Left hindlimb (tissue), 1 donor: Measurements from ENCODE around the gene P2RY8.
"Not testable (repeated sequence)": the region's sequence is repeated elsewhere in the genome, so short reads cannot be mapped to it uniquely, and the experiment has no call there.

Source experiments
- DNase-seq: peaks from one replicate; pipeline ENCODE4 v3.0.0-alpha.2; 2018

The P2RY8 gene

GRCh38 chrX:1462596-1463251, 74.3 kb downstream of the P2RY8 start:
- DNase-seq, result no peak

GRCh38 chrX:1462110-1462509, 74.9 kb downstream of the P2RY8 start:
- no peak for DNase-seq

- no peak for DNase-seq
These were observed 81.1 kb downstream of the P2RY8 start for GRCh38 chrX:1455948-1456280.

- DNase-seq, result peak; percentile 89
These were observed 82.8 kb downstream of the P2RY8 start for GRCh38 chrX:1453951-1454785.

- DNase-seq, result no peak
These were observed 83.6 kb downstream of the P2RY8 start for GRCh38 chrX:1453395-1453783.

- peak; percentile 100 for DNase-seq
These were observed 84.2 kb downstream of the P2RY8 start, which contains the start of gene ASMTL for GRCh38 chrX:1452516-1453394. TSS of gene ASMTL (minus strand) at chrX:1452909. CDS start at chrX:1452840, 69 bp downstream.

- DNase-seq, result peak; percentile 68
These were observed 85.1 kb downstream of the P2RY8 start for GRCh38 chrX:1451661-1452515.

GRCh38 chrX:1451251-1451660, 85.7 kb downstream of the P2RY8 start:
- peak; percentile 66 for DNase-seq

- peak; percentile 49 for DNase-seq
These were observed 86.4 kb downstream of the P2RY8 start for GRCh38 chrX:1450361-1451161.

- DNase-seq, result no peak
These were observed 87.2 kb downstream of the P2RY8 start for GRCh38 chrX:1449823-1450149.

- no peak for DNase-seq
These were observed 87.8 kb downstream of the P2RY8 start for GRCh38 chrX:1449036-1449822.

- DNase-seq, result not testable (repeated sequence)
These were observed 88.4 kb downstream of the P2RY8 start for GRCh38 chrX:1448573-1449001.

GRCh38 chrX:1447969-1448572, 88.9 kb downstream of the P2RY8 start:
- not testable (repeated sequence) for DNase-seq

- DNase-seq, result not testable (repeated sequence)
These were observed 89.7 kb downstream of the P2RY8 start for GRCh38 chrX:1446984-1447968.

GRCh38 chrX:1444561-1445500, 92.2 kb downstream of the P2RY8 start:
- no peak for DNase-seq

- DNase-seq, result no peak
These were observed 93.4 kb downstream of the P2RY8 start for GRCh38 chrX:1443496-1444075.

GRCh38 chrX:1442724-1443367, 94.1 kb downstream of the P2RY8 start:
- no peak for DNase-seq
